CD4-positive, alpha-beta T cell treated with Interferon gamma for 1 hour (primary cell): ENCODE results near the gene TOR1A.

ENCODE experiments used
- DNase-seq: peaks from one replicate; pipeline ENCODE4 v3.0.0-alpha.2; 2020

TOR1A gene, protein sequence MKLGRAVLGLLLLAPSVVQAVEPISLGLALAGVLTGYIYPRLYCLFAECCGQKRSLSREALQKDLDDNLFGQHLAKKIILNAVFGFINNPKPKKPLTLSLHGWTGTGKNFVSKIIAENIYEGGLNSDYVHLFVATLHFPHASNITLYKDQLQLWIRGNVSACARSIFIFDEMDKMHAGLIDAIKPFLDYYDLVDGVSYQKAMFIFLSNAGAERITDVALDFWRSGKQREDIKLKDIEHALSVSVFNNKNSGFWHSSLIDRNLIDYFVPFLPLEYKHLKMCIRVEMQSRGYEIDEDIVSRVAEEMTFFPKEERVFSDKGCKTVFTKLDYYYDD

GRCh38 chr9:129823935-129824601, at the start of gene TOR1A:
Gene TOR1A, minus strand, starts transcription at chr9:129824136. Its CDS starts 51 bp downstream, at chr9:129824085.
- peak; percentile 91 for DNase-seq

DNA sequence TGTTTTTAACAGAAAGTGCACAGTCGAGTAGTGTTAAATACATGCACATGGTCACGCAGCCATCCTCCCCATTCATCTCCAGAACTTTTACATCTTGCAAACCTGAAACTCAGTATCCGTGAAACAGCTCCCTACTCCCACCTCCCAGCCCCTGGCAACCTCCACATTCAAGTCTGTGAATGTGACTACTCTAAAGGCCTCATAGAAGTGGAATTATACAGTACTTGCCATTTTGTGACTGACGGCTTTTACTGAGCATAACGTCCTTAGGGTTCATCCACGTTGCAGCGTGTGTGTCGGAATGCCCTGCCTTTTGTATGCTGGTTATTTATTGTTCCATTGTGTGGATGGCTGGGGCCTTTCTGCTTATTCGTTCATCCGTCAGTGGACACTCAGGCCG, 47.1 kb upstream of the TOR1A start:
- DNase-seq: no peak

GRCh38 chr9:129869585-129870501, 45.9 kb upstream of the TOR1A start:
- no peak for DNase-seq

DNA sequence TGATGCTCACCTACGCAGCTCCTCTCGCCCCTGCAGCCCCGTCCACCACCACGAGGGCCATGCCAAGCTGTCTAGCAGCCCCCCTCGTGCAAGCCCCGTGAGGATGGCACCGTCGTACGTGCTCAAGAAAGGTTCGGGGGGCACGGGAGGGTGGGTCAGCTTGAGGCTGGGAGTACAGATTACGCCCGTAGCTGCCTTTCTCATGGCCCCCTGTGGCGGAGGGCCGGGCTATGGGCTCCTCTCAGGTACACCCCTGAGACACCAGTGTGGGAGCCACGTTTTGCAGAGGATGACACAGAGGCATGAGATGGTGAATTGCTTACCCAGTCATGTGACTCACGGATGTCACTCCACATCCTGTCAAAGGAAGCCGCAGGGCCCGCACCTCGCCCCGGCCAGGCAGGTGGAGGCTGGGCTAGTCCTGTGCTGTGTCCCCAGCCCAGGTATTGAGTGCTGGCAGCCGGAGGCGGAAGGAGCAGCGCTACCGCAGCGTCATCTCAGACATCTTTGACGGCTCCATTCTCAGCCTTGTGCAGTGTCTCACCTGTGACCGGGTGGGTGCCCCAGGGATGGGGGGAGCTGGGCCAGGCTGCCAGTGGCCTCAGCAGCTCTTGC, 45.0 kb upstream of the TOR1A start:
- DNase-seq: peak; percentile 90

GRCh38 chr9:129868023-129868871, 44.3 kb upstream of the TOR1A start:
- DNase-seq: no peak

- no peak for DNase-seq
Observed at GRCh38 chr9:129867136-129868022, 43.4 kb upstream of the TOR1A start.

DNA sequence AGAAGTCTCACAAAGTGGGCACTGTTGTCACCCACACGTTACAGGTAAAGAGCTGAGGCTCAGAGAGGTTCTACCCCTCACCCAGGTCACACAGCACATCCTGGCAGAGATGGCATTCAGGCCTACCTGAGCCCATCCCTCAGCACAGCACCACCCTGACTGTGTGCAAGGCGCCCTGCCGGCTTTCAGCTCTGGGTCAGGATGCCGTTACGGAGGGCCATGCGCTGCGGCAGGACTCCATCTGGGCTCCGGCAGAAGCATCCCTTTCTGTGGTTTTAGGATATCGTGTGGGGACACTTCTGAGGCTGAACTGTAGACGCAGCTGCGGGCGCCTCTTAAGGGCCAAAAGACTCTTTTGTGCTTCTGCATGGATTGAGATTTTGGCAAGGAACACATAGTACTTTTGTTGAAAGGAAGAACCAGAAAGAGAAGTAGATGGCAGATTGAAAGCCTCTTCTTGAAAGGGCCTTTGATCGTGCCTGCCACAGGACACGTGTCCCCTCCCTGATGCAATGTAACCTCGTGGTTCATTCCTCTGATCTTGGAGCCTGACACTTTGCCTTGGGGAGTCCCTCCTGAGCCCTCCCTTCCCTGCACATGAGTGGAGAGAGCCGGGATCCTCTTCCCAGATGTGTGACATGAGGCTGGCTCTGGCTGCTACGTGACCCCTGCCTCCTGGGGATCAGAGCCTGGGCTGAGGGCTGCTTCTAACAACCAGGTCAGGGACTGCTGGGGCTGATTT, 42.6 kb upstream of the TOR1A start:
- DNase-seq: peak; percentile 36

DNA sequence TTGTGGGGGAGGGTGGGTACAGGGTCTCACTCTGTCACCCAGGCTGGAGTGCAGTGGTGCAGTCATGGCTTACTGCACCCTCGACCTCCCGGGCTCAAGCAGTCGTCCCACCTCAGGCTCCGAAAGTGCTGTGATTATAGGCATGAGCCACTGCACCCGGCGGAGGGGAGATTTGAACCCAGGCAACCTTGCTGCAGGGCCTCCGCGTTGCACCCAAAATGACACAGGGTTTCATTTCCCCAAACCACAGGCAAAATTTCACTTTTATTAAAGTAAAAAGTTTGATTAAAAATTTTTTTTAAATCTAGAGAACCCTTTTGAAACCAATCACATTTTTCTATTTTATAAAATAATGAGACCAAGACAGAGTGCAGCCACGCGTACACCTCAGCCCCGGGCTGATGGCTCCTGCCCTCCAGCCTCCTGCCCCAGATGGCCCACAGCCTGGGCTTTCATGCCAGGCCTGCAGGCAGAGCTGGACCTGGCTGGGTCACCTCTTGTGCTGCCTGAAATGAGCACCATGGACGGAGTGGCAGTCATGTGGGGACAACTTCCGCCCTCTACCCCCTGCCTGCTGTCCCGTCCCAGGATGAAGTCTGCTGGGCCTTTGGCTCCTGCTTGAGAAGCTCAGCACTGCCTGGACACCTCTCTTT, 41.9 kb upstream of the TOR1A start:
- no peak for DNase-seq

GRCh38 chr9:129864991-129865647, 41.2 kb upstream of the TOR1A start:
- DNase-seq: no peak

GRCh38 chr9:129863059-129863690, 39.2 kb upstream of the TOR1A start:
- peak; percentile 41 for DNase-seq

GRCh38 chr9:129861447-129861827, 37.5 kb upstream of the TOR1A start:
- DNase-seq: no peak

DNA sequence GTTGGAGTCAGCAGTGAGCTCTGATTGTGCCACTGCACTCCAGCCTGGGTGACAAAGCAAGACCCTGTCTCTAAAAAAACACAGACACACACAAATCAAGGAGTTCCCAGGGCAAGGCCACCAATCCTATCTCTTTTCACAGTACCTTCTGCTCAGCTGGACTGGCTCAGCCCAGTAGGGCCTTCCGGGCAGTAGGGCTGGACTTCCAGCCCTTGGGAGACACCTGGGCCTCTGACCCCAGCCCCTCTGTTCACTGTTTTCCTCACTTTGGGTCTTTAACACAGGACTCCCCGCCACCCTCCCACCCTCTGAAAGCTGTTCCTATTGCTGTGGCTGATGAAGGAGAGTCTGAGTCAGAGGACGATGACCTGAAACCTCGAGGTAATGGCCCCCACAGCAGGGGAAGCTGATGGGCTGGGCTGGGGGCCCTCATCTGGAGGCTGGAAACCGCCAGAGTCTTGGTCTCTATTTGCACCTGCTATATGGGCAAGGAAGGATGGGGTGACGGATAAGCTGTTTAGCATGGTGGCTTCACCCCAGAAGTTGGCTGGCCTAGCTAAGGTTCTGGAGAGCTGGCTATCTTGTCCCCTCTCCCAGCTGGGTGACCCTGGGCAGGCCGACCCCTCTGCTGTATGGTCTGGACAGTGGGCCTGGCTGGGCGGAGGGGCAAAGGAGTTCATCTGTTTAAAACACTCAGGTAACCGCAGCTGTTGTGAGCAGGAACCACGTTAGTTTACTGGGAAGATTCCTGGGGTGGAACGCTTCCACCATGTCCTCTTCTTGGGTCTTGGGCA, 36.9 kb upstream of the TOR1A start:
- DNase-seq: no peak

DNA sequence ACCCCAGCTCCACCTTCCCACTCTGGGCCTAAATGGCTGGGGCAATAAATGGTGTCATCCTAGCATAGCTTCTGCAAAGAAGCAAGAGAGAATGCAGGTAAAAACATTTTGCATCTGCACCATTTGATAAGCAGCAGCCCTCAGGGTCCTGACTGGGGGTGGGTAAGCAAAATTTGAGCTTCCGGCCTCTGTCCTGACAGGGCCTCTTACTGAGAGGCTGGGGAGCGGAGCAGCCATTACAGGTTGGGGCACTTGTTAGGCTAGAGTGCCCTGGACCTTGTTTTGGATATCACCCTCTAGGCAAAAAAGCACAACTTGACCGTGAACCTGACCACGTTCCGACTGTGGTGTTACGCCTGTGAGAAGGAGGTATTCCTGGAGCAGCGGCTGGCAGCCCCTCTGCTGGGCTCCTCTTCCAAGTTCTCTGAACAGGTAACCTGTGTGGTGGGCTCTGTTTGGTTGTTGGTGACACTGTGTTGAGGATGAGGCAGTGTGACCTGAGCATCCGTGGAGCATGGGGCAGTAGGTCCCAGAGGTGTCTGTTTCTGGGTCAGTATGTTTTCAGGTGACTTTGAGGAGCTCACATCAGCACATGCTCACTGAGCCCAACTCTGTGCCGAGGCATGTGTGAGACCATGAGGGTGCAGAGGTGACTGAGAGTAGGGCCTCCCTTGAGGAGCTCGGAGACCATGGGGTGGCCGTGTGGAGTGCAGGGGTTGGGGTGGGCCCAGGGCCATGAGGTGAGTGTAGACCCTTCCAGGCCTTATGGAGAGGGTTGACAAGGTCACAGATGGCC, 34.4 kb upstream of the TOR1A start:
- no peak for DNase-seq

- DNase-seq: no peak
Observed at GRCh38 chr9:129857207-129857606, 33.3 kb upstream of the TOR1A start.

DNA sequence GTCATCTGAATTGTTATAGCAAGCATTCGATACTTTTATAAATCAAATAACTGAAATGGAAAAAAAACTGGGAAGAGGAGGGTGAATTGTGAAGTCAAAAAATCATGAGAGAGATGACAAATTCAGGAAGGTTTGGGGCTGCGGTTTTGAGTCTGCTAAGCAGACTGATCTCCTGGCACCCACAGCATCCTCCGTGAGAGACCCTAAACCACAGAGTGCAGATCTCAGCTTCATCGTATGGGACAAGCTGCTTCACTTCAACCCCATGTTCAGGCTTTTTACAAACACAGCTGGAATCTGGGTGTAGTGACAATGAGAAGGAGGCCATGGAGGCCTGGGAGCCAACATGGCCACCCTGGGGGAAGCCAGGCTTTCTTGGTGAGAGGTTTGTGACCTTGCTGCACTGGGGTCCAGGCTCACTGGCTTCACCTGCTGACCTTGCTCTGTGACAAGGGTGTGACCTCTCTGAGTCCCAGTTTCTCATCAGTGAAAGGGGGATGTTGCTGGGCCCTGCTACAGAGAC, 30.7 kb upstream of the TOR1A start:
- DNase-seq: no peak

DNA sequence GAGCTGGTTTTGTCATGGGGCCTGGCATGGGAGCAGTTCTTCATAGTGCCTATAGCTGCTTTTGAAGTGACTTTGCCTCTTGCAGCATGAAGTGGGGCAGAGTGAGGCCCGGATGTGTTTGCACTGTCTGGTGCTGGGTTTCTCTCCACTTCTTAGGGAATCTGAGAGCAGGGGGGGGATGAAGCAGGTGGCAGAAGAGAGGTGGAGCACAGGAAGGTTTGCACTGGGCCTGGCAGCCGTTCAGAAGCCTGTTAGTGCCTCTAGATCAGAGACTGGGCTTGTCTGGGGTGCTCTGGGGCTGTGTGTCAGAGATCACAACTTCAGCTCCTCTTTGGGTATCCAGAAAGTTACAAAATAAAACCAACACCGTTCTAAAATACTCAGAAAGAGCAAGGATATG, 29.7 kb upstream of the TOR1A start:
- DNase-seq: no peak

- DNase-seq: no peak
Observed at GRCh38 chr9:129852579-129852978, 28.6 kb upstream of the TOR1A start.
